Testis (tissue), 3 donors: Measurements from ENCODE around the gene PLXND1. TPM values are rescaled to one million over a fixed set of nuclear protein-coding genes. Genes with fewer than 3 reads are reported as not detected.

Experiments
- DNase-seq: peaks from one replicate; pipeline ENCODE4 v3.0.0-alpha.2; 2019
- H3K27ac ChIP-seq, 2 donors: fragments of 200-600 bp; sonication (generic); one replicate each; pipeline ENCODE4 v1.5.1; 2019
- H3K27me3 ChIP-seq: fragments of 200-600 bp; sonication (generic); one replicate; pipeline ENCODE4 v1.5.1; 2019
- H3K36me3 ChIP-seq: fragments of 200-600 bp; sonication (generic); one replicate; pipeline ENCODE4 v1.5.1; 2017; ENCODE audit warnings: low read depth; ENCODE audit errors: missing control alignments
- H3K4me1 ChIP-seq: fragments of 200-600 bp; sonication (generic); one replicate; pipeline ENCODE4 v1.5.1; 2019
- H3K4me3 ChIP-seq, 2 donors: fragments of 200-600 bp; sonication (generic); one replicate each; pipeline ENCODE4 v1.5.1; 2017 to 2019
- H3K9me3 ChIP-seq: fragments of 200-600 bp; sonication (generic); one replicate; pipeline ENCODE4 v1.5.1; 2017
- POLR2A ChIP-seq: fragments of 450-650 bp; IDR thresholded peaks from one replicate; pipeline ENCODE4 v1.6.1; 2017; ENCODE audit warnings: antibody characterized with exemption, mild to moderate bottlenecking, moderate library complexity
- whole genome bisulfite sequencing, 2 donors: methylation state at CpG; one replicate each; pipeline ENCODE4 v1.1.5; 2018; 5-methylcytosine and 5-hydroxymethylcytosine counted together
- intact Hi-C: fragments of 100-400 bp; cut with DNase I; formaldehyde crosslinking; loops from one replicate; pipeline ENCODE4 v1.15.1; 2023; ENCODE audit warnings: low total_unique reads
- polyA plus RNA-seq: library from polyadenylated mRNA; stranded (reverse); fragments of 350-450 nt; fragmentation: Illumina TruSeq; extraction: RNeasy Lipid Tissue Mini Kit (QIAGEN cat#74804); gene quantifications from one replicate; pipeline ENCODE4 v1.2.3, GENCODE V29; 2014; ENCODE audit warnings: low read depth, low replicate concordance; ENCODE audit not compliant: insufficient read depth
- total RNA-seq, 2 donors: library from RNA; depleted of rRNA; stranded (reverse); fragments of >200 nt; gene quantifications; one replicate each; pipeline ENCODE4 v1.2.3, GENCODE V29; 2016
- TF ChIP-seq, protein P1 (sequence below), 3 experiments: fragments of 450-650 bp in 2 of 3; fragments of 200-600 bp in 1 of 3; sonication (generic) in 1 of 3; IDR thresholded peaks; one replicate each; pipeline ENCODE4 v1.5.1; 2016 to 2019; ENCODE audit warnings: antibody characterized with exemption in 3 of 3, mild to moderate bottlenecking in 2 of 3, moderate library complexity in 1 of 3

The PLXND1 gene
- total and polyA plus RNA-seq, 3 donors from 2014 or later: 50.2 to 87.8 (median 69.2) TPM

DNA sequence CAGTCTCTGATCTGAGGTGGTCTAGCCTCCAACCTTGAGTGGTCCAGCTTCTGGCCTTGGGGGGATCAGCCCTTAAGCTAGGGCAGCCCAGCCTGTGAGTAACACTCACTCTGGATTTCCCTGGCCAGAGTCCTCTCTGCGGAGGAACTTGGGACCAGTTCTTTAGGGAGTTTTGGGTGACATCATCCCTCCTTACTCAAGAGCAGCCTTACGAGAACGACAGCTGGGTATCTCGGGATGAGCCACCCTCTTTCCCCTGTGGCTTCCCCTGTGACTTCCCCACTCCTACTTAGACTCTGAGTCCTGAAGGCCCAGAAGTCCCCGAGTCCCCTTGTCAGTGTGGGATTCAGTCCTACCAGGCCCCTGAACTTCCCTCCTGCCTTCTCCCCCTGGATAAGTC is 10.2 kb upstream of the PLXND1 start:
- 59 to 82% methylated on average over 5 of the region's 5 CpGs for WGBS, 2 donors
- no peak for TF ChIP-seq POLR2A
- TF ChIP-seq, protein P1, sequence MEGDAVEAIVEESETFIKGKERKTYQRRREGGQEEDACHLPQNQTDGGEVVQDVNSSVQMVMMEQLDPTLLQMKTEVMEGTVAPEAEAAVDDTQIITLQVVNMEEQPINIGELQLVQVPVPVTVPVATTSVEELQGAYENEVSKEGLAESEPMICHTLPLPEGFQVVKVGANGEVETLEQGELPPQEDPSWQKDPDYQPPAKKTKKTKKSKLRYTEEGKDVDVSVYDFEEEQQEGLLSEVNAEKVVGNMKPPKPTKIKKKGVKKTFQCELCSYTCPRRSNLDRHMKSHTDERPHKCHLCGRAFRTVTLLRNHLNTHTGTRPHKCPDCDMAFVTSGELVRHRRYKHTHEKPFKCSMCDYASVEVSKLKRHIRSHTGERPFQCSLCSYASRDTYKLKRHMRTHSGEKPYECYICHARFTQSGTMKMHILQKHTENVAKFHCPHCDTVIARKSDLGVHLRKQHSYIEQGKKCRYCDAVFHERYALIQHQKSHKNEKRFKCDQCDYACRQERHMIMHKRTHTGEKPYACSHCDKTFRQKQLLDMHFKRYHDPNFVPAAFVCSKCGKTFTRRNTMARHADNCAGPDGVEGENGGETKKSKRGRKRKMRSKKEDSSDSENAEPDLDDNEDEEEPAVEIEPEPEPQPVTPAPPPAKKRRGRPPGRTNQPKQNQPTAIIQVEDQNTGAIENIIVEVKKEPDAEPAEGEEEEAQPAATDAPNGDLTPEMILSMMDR (IDR thresholded peaks at IDR 0.05): no peak
- intact Hi-C loops: no loop called here
- Histone ChIP-seq H3K4me1 (peaks cover 19% of the 10 kb centered on the region), H3K36me3 (no peaks in the 10 kb centered on the region), H3K9me3 (no peaks in the 10 kb centered on the region), H3K4me3 (no peak overlapping the region), H3K27ac (peak overlapping the region in 1 of 2 donors; percentile 41), H3K27me3 (no peaks in the 10 kb centered on the region)
- DNase-seq: no peak

GRCh38 chr3:129616291-129616690 is 9.8 kb upstream of the PLXND1 start:
- no peaks in the 10 kb centered on the region for H3K36me3 ChIP-seq
- intact Hi-C loops: no loop called here
- no peak for DNase-seq
- H3K4me3 ChIP-seq: no peak overlapping the region
- no peaks in the 10 kb centered on the region for H3K9me3 ChIP-seq
- 74 to 79% methylated on average over 6 to 8 of the region's 8 CpGs for WGBS, 2 donors
- no peak overlapping the region for H3K27ac ChIP-seq
- TF ChIP-seq, protein P1 (IDR thresholded peaks at IDR 0.05): no peak
- no peak for TF ChIP-seq POLR2A
- peaks cover 22% of the 10 kb centered on the region for H3K4me1 ChIP-seq
- no peaks in the 10 kb centered on the region for H3K27me3 ChIP-seq

DNA sequence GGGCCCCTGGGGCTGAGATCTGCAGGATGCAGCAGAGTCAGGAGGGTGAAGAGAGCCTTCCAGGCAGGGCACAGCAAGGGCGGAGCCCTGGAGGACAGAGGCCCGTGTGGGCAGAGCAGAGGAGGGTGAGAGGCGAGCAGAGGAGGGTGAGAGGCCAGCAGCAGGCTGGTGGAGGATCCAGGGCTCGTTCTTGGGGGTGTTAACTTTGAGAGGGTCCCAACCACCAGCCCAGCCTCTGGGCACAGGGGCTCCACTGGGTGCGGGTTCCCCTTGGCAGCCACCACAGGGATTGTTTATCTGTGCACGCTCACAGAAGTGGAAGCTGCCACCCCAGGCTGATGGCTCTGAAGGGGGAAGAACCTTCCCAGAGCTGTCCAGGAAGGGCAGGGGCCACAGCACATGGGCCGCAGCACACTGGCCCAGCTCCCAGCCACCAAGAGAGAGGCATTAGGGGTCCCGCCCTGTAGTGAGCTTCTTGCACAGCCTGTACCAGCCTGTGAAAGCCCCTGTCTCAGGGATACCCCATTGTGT is 9.3 kb upstream of the PLXND1 start:
- 75 to 81% methylated on average over 6 to 8 of the region's 8 CpGs for WGBS, 2 donors
- peaks cover 22% of the 10 kb centered on the region for H3K4me1 ChIP-seq
- H3K9me3 ChIP-seq: no peaks in the 10 kb centered on the region
- no peak for DNase-seq
- H3K27me3 ChIP-seq: no peaks in the 10 kb centered on the region
- intact Hi-C loops: no loop called here
- H3K4me3 ChIP-seq: no peak overlapping the region
- TF ChIP-seq, protein P1 (IDR thresholded peaks at IDR 0.05): no peak
- no peak for TF ChIP-seq POLR2A
- no peaks in the 10 kb centered on the region for H3K36me3 ChIP-seq
- no peak overlapping the region for H3K27ac ChIP-seq

- TF ChIP-seq, protein P1 (IDR thresholded peaks at IDR 0.05): no peak
- no peak for TF ChIP-seq POLR2A
- Histone ChIP-seq H3K9me3 (no peaks in the 10 kb centered on the region), H3K4me3 (no peak overlapping the region), H3K27ac (peak overlapping the region in 1 of 2 donors; percentile 24), H3K36me3 (no peaks in the 10 kb centered on the region), H3K4me1 (peaks cover 22% of the 10 kb centered on the region), H3K27me3 (no peaks in the 10 kb centered on the region)
- intact Hi-C loops: no loop called here
- 54 to 66% methylated on average over 4 to 5 of the region's 5 CpGs for WGBS, 2 donors
- peak; percentile 63 for DNase-seq
Measured at GRCh38 chr3:129614927-129615363, 8.5 kb upstream of the PLXND1 start.

GRCh38 chr3:129614435-129614834 is 8.0 kb upstream of the PLXND1 start:
- Histone ChIP-seq H3K4me3 (no peak overlapping the region), H3K36me3 (no peaks in the 10 kb centered on the region), H3K4me1 (peaks cover 21% of the 10 kb centered on the region), H3K27me3 (no peaks in the 10 kb centered on the region), H3K9me3 (no peaks in the 10 kb centered on the region), H3K27ac (no peak overlapping the region)
- intact Hi-C loops: no loop called here
- TF ChIP-seq, protein P1 (IDR thresholded peaks at IDR 0.05): no peak
- TF ChIP-seq POLR2A: no peak
- no peak for DNase-seq
- WGBS, 2 donors: 89 to 100% methylated on average over 1 to 9 of the region's 9 CpGs
